ENCODE measurements around the gene ARHGEF4. TPM values are rescaled to one million over a fixed set of nuclear protein-coding genes. Genes with fewer than 3 reads are reported as not detected.

The ARHGEF4 gene
- total and polyA plus RNA-seq, 10 of the 15 experiments (the other 5 are each of a cell fraction or from before 2014, with no cell fraction given) = 0.02 to 0.24 (median 0.16) TPM; not detected in 6

GRCh38 chr2:131042148-131042775 lies 205.5 kb downstream of the ARHGEF4 start (continued):
- no peak for TF ChIP-seq IRF5 (IDR thresholded peaks at IDR 0.05; ENCODE audit: borderline replicate concordance)

DNA sequence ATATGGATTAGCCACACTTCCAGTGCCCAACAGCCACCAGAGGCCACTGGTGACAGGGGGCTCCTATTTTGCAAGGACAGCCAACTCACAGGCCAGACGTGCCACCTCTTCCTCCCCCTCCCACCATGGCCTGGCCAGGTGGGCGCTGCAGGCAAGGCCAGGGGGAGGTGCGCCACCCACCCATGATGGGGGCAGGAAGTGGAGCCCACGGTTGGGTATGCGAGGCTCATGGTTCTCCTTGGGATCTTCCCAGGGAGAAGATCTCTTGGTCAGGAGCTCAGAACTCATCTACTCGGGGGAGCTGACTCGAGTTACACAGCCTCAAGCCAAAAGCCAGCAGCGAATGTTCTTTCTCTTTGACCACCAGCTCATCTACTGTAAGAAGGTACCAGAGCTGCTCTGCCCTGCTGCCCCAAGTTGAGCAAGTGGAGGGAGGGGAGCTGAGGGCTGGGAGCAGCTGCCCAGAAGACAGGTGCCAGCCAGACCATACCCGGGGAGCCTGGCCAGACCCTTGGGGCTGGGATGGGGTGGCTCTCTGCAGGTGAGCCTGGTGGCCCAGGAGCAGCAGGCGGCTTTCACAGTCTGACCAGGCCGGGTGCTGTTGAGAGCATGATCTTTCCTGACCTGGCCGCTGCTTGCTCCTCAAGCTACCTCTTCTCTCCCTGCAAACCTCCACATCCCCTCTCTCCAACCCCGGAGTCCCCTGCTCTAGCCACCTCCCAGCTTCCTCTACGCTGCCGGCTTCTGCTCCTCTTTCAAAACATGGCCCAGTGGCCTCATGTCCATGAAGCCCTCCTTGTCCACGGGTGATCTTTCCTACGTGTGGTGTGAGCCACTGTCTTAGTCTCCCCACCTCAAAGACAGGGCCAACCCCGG lies 206.7 kb downstream of the ARHGEF4 start:
- Histone ChIP-seq H3K4me1 (ENCODE audit: control insufficient read depth, insufficient read depth, low read length) (no peaks in the 10 kb centered on the region), H3K9ac (ENCODE audit: control insufficient read depth, insufficient read depth, low read length) (no peak overlapping the region), H3K36me3 (ENCODE audit: control insufficient read depth in 2 of 2, insufficient read depth in 2 of 2, low read length in 1 of 2) (peaks cover 8 to 18% of the 10 kb centered on the region in 2 experiments; a peak in 3 of 4 replicates), H3K4me2 (ENCODE audit: control insufficient read depth, insufficient read depth) (no peak overlapping the region), H3K4me3 (no peak overlapping the region), H2AFZ (ENCODE audit: control insufficient read depth, low read depth, low read length) (no peak overlapping the region), H3K9me3 (replicated peaks; ENCODE audit: control insufficient read depth, insufficient read depth, low read length) (no peaks in the 10 kb centered on the region), H3K27me3 (replicated peaks in 1 of 2; ENCODE audit: control insufficient read depth in 2 of 2, insufficient read depth in 2 of 2, low read length in 1 of 2) (0 out of 4 replicates have a peak, but pooled peaks cover 0 to 2% of the 10 kb centered on the region in 2 experiments), H3K79me2 (ENCODE audit: control insufficient read depth, insufficient read depth, low read length) (no peaks in the 10 kb centered on the region), H4K20me1 (ENCODE audit: control insufficient read depth, insufficient read depth) (no peaks in the 10 kb centered on the region), H3K27ac (ENCODE audit: control insufficient read depth, insufficient read depth) (no peak overlapping the region)
- POLR2A ChIA-PET = no interaction called here
- RAD21 ChIA-PET (ENCODE audit: unreplicated experiment) = no interaction called here
- FAIRE-seq (no peak), ATAC-seq (no peak), DNase-seq (ENCODE audit: low read depth, low spot score) (no peak)
- BruUV-seq (replicated peaks) = no TSS peak
- SMC1A ChIA-PET (ENCODE audit: uncharacterized antibody, unreplicated experiment) = no interaction called here
- in situ Hi-C loops (cut with MboI) = no loop called here
- intact Hi-C loops (cut with micrococcal nuclease; ENCODE audit: unreplicated experiment) = no loop called here
- WGBS (ENCODE audit: insufficient coverage, insufficient replicate concordance, low lambda C conversion rate, missing lambda C conversion rate) = 68% methylated on average over 18 of the region's 18 CpGs
- CTCF ChIA-PET = no interaction called here
- TF ChIP-seq SREBF2 (IDR thresholded peaks at IDR 0.05; ENCODE audit: low read length) (no peak), RB1 (IDR thresholded peaks at IDR 0.05; ENCODE audit: borderline replicate concordance) (no peak), BHLHE40 (IDR thresholded peaks at IDR 0.05; ENCODE audit: borderline replicate concordance in 1 of 2, low read depth in 2 of 2, low read length in 1 of 2) (no peak), JUND (IDR thresholded peaks at IDR 0.05; ENCODE audit: low read depth, low read length) (no peak), MTA2 (IDR thresholded peaks at IDR 0.05; ENCODE audit: low read depth) (no peak), NR2C2 (IDR thresholded peaks at IDR 0.05; ENCODE audit: borderline replicate concordance, control insufficient read depth, insufficient read length, low read depth) (no peak)
- TF ChIP-seq, protein P1, sequence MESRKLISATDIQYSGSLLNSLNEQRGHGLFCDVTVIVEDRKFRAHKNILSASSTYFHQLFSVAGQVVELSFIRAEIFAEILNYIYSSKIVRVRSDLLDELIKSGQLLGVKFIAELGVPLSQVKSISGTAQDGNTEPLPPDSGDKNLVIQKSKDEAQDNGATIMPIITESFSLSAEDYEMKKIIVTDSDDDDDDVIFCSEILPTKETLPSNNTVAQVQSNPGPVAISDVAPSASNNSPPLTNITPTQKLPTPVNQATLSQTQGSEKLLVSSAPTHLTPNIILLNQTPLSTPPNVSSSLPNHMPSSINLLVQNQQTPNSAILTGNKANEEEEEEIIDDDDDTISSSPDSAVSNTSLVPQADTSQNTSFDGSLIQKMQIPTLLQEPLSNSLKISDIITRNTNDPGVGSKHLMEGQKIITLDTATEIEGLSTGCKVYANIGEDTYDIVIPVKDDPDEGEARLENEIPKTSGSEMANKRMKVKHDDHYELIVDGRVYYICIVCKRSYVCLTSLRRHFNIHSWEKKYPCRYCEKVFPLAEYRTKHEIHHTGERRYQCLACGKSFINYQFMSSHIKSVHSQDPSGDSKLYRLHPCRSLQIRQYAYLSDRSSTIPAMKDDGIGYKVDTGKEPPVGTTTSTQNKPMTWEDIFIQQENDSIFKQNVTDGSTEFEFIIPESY (IDR thresholded peaks at IDR 0.05) = no peak
- TF ChIP-seq, protein P2, sequence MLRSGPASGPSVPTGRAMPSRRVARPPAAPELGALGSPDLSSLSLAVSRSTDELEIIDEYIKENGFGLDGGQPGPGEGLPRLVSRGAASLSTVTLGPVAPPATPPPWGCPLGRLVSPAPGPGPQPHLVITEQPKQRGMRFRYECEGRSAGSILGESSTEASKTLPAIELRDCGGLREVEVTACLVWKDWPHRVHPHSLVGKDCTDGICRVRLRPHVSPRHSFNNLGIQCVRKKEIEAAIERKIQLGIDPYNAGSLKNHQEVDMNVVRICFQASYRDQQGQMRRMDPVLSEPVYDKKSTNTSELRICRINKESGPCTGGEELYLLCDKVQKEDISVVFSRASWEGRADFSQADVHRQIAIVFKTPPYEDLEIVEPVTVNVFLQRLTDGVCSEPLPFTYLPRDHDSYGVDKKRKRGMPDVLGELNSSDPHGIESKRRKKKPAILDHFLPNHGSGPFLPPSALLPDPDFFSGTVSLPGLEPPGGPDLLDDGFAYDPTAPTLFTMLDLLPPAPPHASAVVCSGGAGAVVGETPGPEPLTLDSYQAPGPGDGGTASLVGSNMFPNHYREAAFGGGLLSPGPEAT (IDR thresholded peaks at IDR 0.05; ENCODE audit: low read depth) = no peak
- TF ChIP-seq, protein P3, sequence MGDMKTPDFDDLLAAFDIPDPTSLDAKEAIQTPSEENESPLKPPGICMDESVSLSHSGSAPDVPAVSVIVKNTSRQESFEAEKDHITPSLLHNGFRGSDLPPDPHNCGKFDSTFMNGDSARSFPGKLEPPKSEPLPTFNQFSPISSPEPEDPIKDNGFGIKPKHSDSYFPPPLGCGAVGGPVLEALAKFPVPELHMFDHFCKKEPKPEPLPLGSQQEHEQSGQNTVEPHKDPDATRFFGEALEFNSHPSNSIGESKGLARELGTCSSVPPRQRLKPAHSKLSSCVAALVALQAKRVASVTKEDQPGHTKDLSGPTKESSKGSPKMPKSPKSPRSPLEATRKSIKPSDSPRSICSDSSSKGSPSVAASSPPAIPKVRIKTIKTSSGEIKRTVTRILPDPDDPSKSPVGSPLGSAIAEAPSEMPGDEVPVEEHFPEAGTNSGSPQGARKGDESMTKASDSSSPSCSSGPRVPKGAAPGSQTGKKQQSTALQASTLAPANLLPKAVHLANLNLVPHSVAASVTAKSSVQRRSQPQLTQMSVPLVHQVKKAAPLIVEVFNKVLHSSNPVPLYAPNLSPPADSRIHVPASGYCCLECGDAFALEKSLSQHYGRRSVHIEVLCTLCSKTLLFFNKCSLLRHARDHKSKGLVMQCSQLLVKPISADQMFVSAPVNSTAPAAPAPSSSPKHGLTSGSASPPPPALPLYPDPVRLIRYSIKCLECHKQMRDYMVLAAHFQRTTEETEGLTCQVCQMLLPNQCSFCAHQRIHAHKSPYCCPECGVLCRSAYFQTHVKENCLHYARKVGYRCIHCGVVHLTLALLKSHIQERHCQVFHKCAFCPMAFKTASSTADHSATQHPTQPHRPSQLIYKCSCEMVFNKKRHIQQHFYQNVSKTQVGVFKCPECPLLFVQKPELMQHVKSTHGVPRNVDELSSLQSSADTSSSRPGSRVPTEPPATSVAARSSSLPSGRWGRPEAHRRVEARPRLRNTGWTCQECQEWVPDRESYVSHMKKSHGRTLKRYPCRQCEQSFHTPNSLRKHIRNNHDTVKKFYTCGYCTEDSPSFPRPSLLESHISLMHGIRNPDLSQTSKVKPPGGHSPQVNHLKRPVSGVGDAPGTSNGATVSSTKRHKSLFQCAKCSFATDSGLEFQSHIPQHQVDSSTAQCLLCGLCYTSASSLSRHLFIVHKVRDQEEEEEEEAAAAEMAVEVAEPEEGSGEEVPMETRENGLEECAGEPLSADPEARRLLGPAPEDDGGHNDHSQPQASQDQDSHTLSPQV (IDR thresholded peaks at IDR 0.05) = no peak
